ELR (cell line): Measurements from ENCODE around the gene RIMS3.
"Not testable (repeated sequence)": the region's sequence is repeated elsewhere in the genome, so short reads cannot be mapped to it uniquely, and the experiment has no call there.

Source experiments
- DNase-seq: peaks from one replicate; pipeline ENCODE4 v3.0.0-alpha.2; 2015; ENCODE audit warnings: low read depth

RIMS3 gene

GRCh38 chr1:40665335-40666171, at the start of gene RIMS3:
Gene RIMS3 (minus strand): TSS chr1:40665682. CDS start chr1:40641925, 23,757 bp downstream.
- DNase-seq: peak; percentile 64

GRCh38 chr1:40712997-40713396, 47.5 kb upstream of the RIMS3 start:
- peak; percentile 37 for DNase-seq

- DNase-seq: no peak
Measured at GRCh38 chr1:40712405-40712944, 47.0 kb upstream of the RIMS3 start.

- peak; percentile 69 for DNase-seq
Measured at GRCh38 chr1:40711465-40712404, 46.3 kb upstream of the RIMS3 start.

GRCh38 chr1:40710581-40711315, 45.3 kb upstream of the RIMS3 start:
- DNase-seq: no peak

- no peak for DNase-seq
Measured at GRCh38 chr1:40709802-40710278, 44.4 kb upstream of the RIMS3 start.

GRCh38 chr1:40709100-40709801, 43.8 kb upstream of the RIMS3 start:
- peak; percentile 95 for DNase-seq

- DNase-seq: peak; percentile 92
Measured at GRCh38 chr1:40708750-40709099, 43.2 kb upstream of the RIMS3 start.

- no peak for DNase-seq
Measured at GRCh38 chr1:40706626-40707025, 41.1 kb upstream of the RIMS3 start.

GRCh38 chr1:40704817-40705733, 39.6 kb upstream of the RIMS3 start:
- DNase-seq: no peak

GRCh38 chr1:40703316-40703715, 37.8 kb upstream of the RIMS3 start:
- DNase-seq: peak; percentile 90

GRCh38 chr1:40702810-40703209, 37.3 kb upstream of the RIMS3 start:
- DNase-seq: not testable (repeated sequence)

GRCh38 chr1:40701684-40702083, 36.2 kb upstream of the RIMS3 start:
- DNase-seq: no peak

- peak; percentile 27 for DNase-seq
Measured at GRCh38 chr1:40699787-40700186, 34.3 kb upstream of the RIMS3 start.

- DNase-seq: no peak
Measured at GRCh38 chr1:40697436-40697835, 32.0 kb upstream of the RIMS3 start.

GRCh38 chr1:40696294-40696693, 30.8 kb upstream of the RIMS3 start:
- DNase-seq: no peak

GRCh38 chr1:40694353-40694874, 28.9 kb upstream of the RIMS3 start:
- DNase-seq: no peak

GRCh38 chr1:40693425-40693824, 27.9 kb upstream of the RIMS3 start:
- DNase-seq: no peak

- DNase-seq: no peak
Measured at GRCh38 chr1:40692429-40692895, 27.0 kb upstream of the RIMS3 start.
